OCI-LY3 (cell line): Measurements from ENCODE around the gene ARF1.

Experiments
- H2AFZ ChIP-seq: fragments of 200-600, 300-600 bp; shearing (Covaris generic); 2 replicates; pipeline ENCODE4 v1.6.0; 2014; ENCODE audit warnings: antibody characterized with exemption, low read depth, low read length
- H3K27ac ChIP-seq: fragments of 200-600, 300-600 bp; sonication (generic); 2 replicates; pipeline ENCODE4 v1.5.1; 2014; ENCODE audit warnings: mild to moderate bottlenecking, low read length, moderate library complexity, mixed read lengths
- H3K27me3 ChIP-seq: fragments of 200-600, 300-600 bp; sonication (generic); 2 replicates; pipeline ENCODE4 v1.6.1; 2014; ENCODE audit warnings: low read depth, low read length, mixed read lengths
- H3K36me3 ChIP-seq: fragments of 200-600, 300-600 bp; sonication (generic); replicated peaks from 2 replicates; pipeline ENCODE3; 2014; ENCODE audit warnings: low read depth, low read length, mixed read lengths
- H3K4me1 ChIP-seq: fragments of 300-600, 200-600 bp; sonication (generic); 2 replicates; pipeline ENCODE4 v1.6.1; 2014; ENCODE audit warnings: low read length, mixed read lengths
- H3K4me2 ChIP-seq: fragments of 200-600, 300-600 bp; sonication (generic); 2 replicates; pipeline ENCODE4 v1.6.1; 2014; ENCODE audit warnings: low read length, mixed read lengths
- H3K4me3 ChIP-seq: fragments of 300-600, 200-600 bp; sonication (generic); 2 replicates; pipeline ENCODE4 v1.5.1; 2014; ENCODE audit warnings: antibody characterized with exemption, mild to moderate bottlenecking, low read length, moderate library complexity
- H3K79me2 ChIP-seq: fragments of 300-600, 200-600 bp; shearing (Covaris generic); 2 replicates; pipeline ENCODE4 v1.6.1; 2014; ENCODE audit warnings: mild to moderate bottlenecking, low read length, mixed read lengths
- H3K9ac ChIP-seq: fragments of 300-600, 200-600 bp; shearing (Covaris generic); 2 replicates; pipeline ENCODE4 v1.6.0; 2014; ENCODE audit warnings: mild to moderate bottlenecking, low read length, moderate library complexity
- H3K9me3 ChIP-seq: fragments of 200-600, 300-600 bp; shearing (Covaris generic); 2 replicates; pipeline ENCODE4 v1.6.1; 2014; ENCODE audit warnings: low read length, mixed read lengths; ENCODE audit not compliant: insufficient read depth
- H4K20me1 ChIP-seq: fragments of 200-600, 300-600 bp; sonication (generic); 2 replicates; pipeline ENCODE4 v1.6.1; 2016; ENCODE audit warnings: low read length, mixed read lengths; ENCODE audit not compliant: insufficient read depth
- CTCF ChIP-seq: fragments of 200-600, 300-600 bp; sonication (generic); IDR thresholded peaks from 2 replicates; pipeline ENCODE4 v1.5.1; 2014; ENCODE audit warnings: antibody characterized with exemption, low read length, low read depth
- EZH2phosphoT487 ChIP-seq: fragments of 200-600 bp; shearing (Covaris generic); IDR thresholded peaks from 2 replicates; pipeline ENCODE4 v1.6.1; 2018; ENCODE audit warnings: antibody characterized with exemption, mixed run types, low read depth

ARF1 gene

GRCh38 chr1:228065543-228066347 lies 16.8 kb upstream of the ARF1 start:
- no peak for TF ChIP-seq EZH2phosphoT487
- TF ChIP-seq CTCF, result no peak
- no peaks in the 10 kb centered on the region for H3K36me3 ChIP-seq
- H3K27me3 ChIP-seq, result peaks cover 14% of the 10 kb centered on the region
- no peak overlapping the region for H3K9ac ChIP-seq
- H4K20me1 ChIP-seq, result no peaks in the 10 kb centered on the region
- no peak overlapping the region for H3K4me2 ChIP-seq
- no peak overlapping the region for H2AFZ ChIP-seq
- H3K9me3 ChIP-seq, result no peaks in the 10 kb centered on the region
- H3K4me3 ChIP-seq, result no peak overlapping the region
- H3K4me1 ChIP-seq, result no peaks in the 10 kb centered on the region
- no peaks in the 10 kb centered on the region for H3K79me2 ChIP-seq
- H3K27ac ChIP-seq, result no peak overlapping the region

GRCh38 chr1:228066416-228066815 lies 16.1 kb upstream of the ARF1 start:
- Histone ChIP-seq H3K36me3 (no peaks in the 10 kb centered on the region), H4K20me1 (no peaks in the 10 kb centered on the region), H2AFZ (no peak overlapping the region), H3K4me2 (no peak overlapping the region), H3K9ac (no peak overlapping the region), H3K79me2 (no peaks in the 10 kb centered on the region), H3K27ac (no peak overlapping the region), H3K27me3 (peaks cover 19% of the 10 kb centered on the region), H3K4me1 (no peaks in the 10 kb centered on the region), H3K9me3 (no peaks in the 10 kb centered on the region), H3K4me3 (no peak overlapping the region)
- TF ChIP-seq CTCF (no peak), EZH2phosphoT487 (no peak)

GRCh38 chr1:228066891-228067654 lies 15.4 kb upstream of the ARF1 start:
- Histone ChIP-seq H3K27me3 (peaks cover 23% of the 10 kb centered on the region), H4K20me1 (no peaks in the 10 kb centered on the region), H3K4me2 (no peak overlapping the region)

More at GRCh38 chr1:228066891-228067654, 15.4 kb upstream of the ARF1 start:
- Histone ChIP-seq H3K36me3 (no peaks in the 10 kb centered on the region), H2AFZ (no peak overlapping the region), H3K27ac (no peak overlapping the region), H3K9ac (no peak overlapping the region), H3K4me3 (no peak overlapping the region), H3K4me1 (no peaks in the 10 kb centered on the region), H3K9me3 (no peaks in the 10 kb centered on the region), H3K79me2 (no peaks in the 10 kb centered on the region)
- no peak for TF ChIP-seq CTCF
- no peak for TF ChIP-seq EZH2phosphoT487
